Endothelial cell of umbilical vein (primary cell): ENCODE measurements around the gene SSBP3. TPM values are rescaled to one million over a fixed set of nuclear protein-coding genes. Genes with fewer than 3 reads are reported as not detected.

ENCODE experiments used
- BruUV-seq: library from RNA; stranded (reverse); fragments of 400-500 nt; replicated peaks from 2 replicates; lab custom pipeline; 2021; lab: Mats Ljungman, UMichigan
- CTCF ChIA-PET: fragments of 300-600, 350-600 bp; sonication (Branson Sonifier 250); formaldehyde crosslinking; loops from one replicate; lab custom pipeline; 2021; ENCODE audit warnings: antibody characterized with exemption, inconsistent platforms; lab: Charles Lee
- POLR2A ChIA-PET: fragments of 300-600, 350-600 bp; sonication (Branson Sonifier 250); formaldehyde crosslinking; loops from one replicate; lab custom pipeline; 2021; ENCODE audit warnings: antibody characterized with exemption, inconsistent platforms; lab: Charles Lee
- DNase-seq: peaks from one replicate; pipeline ENCODE4 v3.0.0-alpha.2; 2011; ENCODE audit warnings: low read depth, low spot score
- FAIRE-seq: peaks from 2 replicates; lab custom pipeline; 2011; peaks lifted over from hg19 to GRCh38; lab: Jason Lieb, UNC
- H2AFZ ChIP-seq: 2 replicates; pipeline ENCODE4 v1.6.0; 2012; ENCODE audit warnings: low read depth, low read length, control low read depth, inconsistent platforms
- H3K27ac ChIP-seq: 2 replicates; pipeline ENCODE4 v1.5.1; 2011; ENCODE audit warnings: low read depth, mild to moderate bottlenecking, control low read depth, low read length, moderate library complexity; ENCODE audit not compliant: insufficient read depth
- H3K27me3 ChIP-seq, 2 experiments: 2 replicates each; pipeline versions ENCODE4 v1.6.0 to v1.6.1; 2011; ENCODE audit warnings: low read length in 2 of 2, mixed read lengths in 1 of 2; ENCODE audit not compliant: control insufficient read depth in 2 of 2, insufficient read depth in 2 of 2
- H3K36me3 ChIP-seq, 2 experiments: 2 replicates in 1 of 2; 3 replicates in 1 of 2; pipeline ENCODE4 v1.5.1; 2011; ENCODE audit warnings: low read length in 2 of 2, mild to moderate bottlenecking in 1 of 2, moderate library complexity in 1 of 2; ENCODE audit not compliant: control insufficient read depth in 2 of 2, insufficient read depth in 2 of 2; ENCODE audit errors: extremely low read depth in 1 of 2
- H3K4me1 ChIP-seq: 3 replicates; pipeline ENCODE4 v1.5.1; 2011; ENCODE audit warnings: mild to moderate bottlenecking, low read length; ENCODE audit not compliant: control insufficient read depth, insufficient read depth; ENCODE audit errors: extremely low read depth
- H3K4me2 ChIP-seq: 2 replicates; pipeline ENCODE4 v1.6.1; 2011; ENCODE audit warnings: low read length, control low read depth, mixed read lengths; ENCODE audit not compliant: insufficient read depth
- H3K4me3 ChIP-seq, 3 experiments: fragments of 200-600 bp in 1 of 3; sonication (generic), shearing (Covaris generic) in 1 of 3; replicated peaks in 1 of 3; 2 replicates each; pipeline ENCODE4 v1.5.1; 2011 to 2016; ENCODE audit warnings: control low read depth in 3 of 3, low read length in 3 of 3, mild to moderate bottlenecking in 2 of 3, inconsistent platforms in 1 of 3, low read depth in 1 of 3, moderate library complexity in 1 of 3; ENCODE audit not compliant: insufficient read depth in 1 of 3
- H3K79me2 ChIP-seq: 2 replicates; pipeline ENCODE4 v1.6.0; 2012; ENCODE audit warnings: low read length, inconsistent platforms; ENCODE audit not compliant: control insufficient read depth, insufficient read depth
- H3K9ac ChIP-seq: replicated peaks from 2 replicates; pipeline ENCODE3; 2011; ENCODE audit warnings: low read length, control low read depth; ENCODE audit not compliant: insufficient read depth; ENCODE audit errors: extremely low read depth
- H3K9me1 ChIP-seq: replicated peaks from 3 replicates; pipeline ENCODE4 v1.6.0; 2011; ENCODE audit warnings: mild to moderate bottlenecking, low read length; ENCODE audit not compliant: control insufficient read depth, insufficient read depth; ENCODE audit errors: extremely low read depth
- H3K9me3 ChIP-seq: replicated peaks from 2 replicates; pipeline ENCODE4 v1.5.1; 2012; ENCODE audit warnings: low read length, inconsistent platforms; ENCODE audit not compliant: control insufficient read depth, insufficient read depth
- H4K20me1 ChIP-seq: replicated peaks from 2 replicates; pipeline ENCODE3; 2011; ENCODE audit warnings: mild to moderate bottlenecking, low read length; ENCODE audit not compliant: control insufficient read depth, insufficient read depth; ENCODE audit errors: extremely low read depth
- CTCF ChIP-seq, 2 donors: IDR thresholded peaks; 1 replicate in 1 of 2; 2 replicates in 1 of 2; pipeline ENCODE4 v1.5.1; 2011; ENCODE audit warnings: low read length in 2 of 2, mild to moderate bottlenecking in 2 of 2, moderate library complexity in 2 of 2, control low read depth in 1 of 2, inconsistent platforms in 1 of 2, low read depth in 1 of 2; ENCODE audit not compliant: insufficient read depth in 1 of 2; ENCODE audit errors: extremely low read depth in 1 of 2
- EZH2 ChIP-seq: IDR thresholded peaks from 2 replicates; pipeline ENCODE4 v1.6.1; 2012; ENCODE audit warnings: borderline replicate concordance, low read depth, mild to moderate bottlenecking, moderate library complexity, low read length, inconsistent platforms; ENCODE audit not compliant: severe bottlenecking
- FOS ChIP-seq: IDR thresholded peaks from 2 replicates; pipeline ENCODE4 v1.6.1; 2011; ENCODE audit warnings: mild to moderate bottlenecking, low read length, moderate library complexity, borderline replicate concordance; ENCODE audit not compliant: insufficient read depth
- GATA2 ChIP-seq: IDR thresholded peaks from 2 replicates; pipeline ENCODE4 v1.7.0; 2011; ENCODE audit warnings: low read depth, mild to moderate bottlenecking, moderate library complexity, mixed read lengths, low read length; ENCODE audit not compliant: insufficient read length, insufficient read depth
- JUN ChIP-seq: IDR thresholded peaks from 2 replicates; pipeline ENCODE4 v1.6.1; 2011; ENCODE audit warnings: borderline replicate concordance, low read depth; ENCODE audit not compliant: insufficient read length, insufficient read depth
- MAX ChIP-seq: IDR thresholded peaks from 2 replicates; pipeline ENCODE4 v1.6.1; 2011; ENCODE audit not compliant: insufficient read depth, insufficient read length
- MYC ChIP-seq: IDR thresholded peaks from one replicate; pipeline ENCODE4 v1.6.1; 2011; ENCODE audit warnings: mild to moderate bottlenecking, low read depth, low read length
- POLR2A ChIP-seq: IDR thresholded peaks from 2 replicates; pipeline ENCODE4 v1.6.1; 2012; ENCODE audit warnings: low read depth, mild to moderate bottlenecking, control low read depth, low read length
- POLR2AphosphoS5 ChIP-seq: IDR thresholded peaks from 2 replicates; pipeline ENCODE4 v1.6.1; 2012; ENCODE audit warnings: low read depth, mild to moderate bottlenecking, control low read depth, low read length, moderate library complexity; ENCODE audit not compliant: insufficient read depth
- dilution Hi-C: fragments of 300-500 bp; cut with MboI; formaldehyde crosslinking; loops from one replicate; pipeline ENCODE4 v1.15.0; 2019; ENCODE audit warnings: low sequenced_read_pairs; ENCODE audit not compliant: extremely low pct_ligation_motif_present
- intact Hi-C: fragments of 100-400 bp; cut with micrococcal nuclease; formaldehyde crosslinking; loops from one replicate; pipeline ENCODE4 v1.10.0; 2022
- polyA plus RNA-seq, 4 experiments: library from polyadenylated mRNA; depleted of rRNA in 3 of 4; stranded (reverse) in 3 of 4; unstranded in 1 of 4; fragments of >200 nt; gene quantifications; 2 replicates each; pipeline versions ENCODE4 v1.2.1 to v1.2.3, GENCODE V29; 2011 to 2012; ENCODE audit warnings: missing spikeins in 1 of 4
- total RNA-seq: library from RNA; stranded (reverse); gene quantifications from 2 replicates; pipeline ENCODE4 v1.2.3, GENCODE V29; 2021

Gene SSBP3
- total and polyA plus RNA-seq, 2 donors (not counting 3 experiments of a cell fraction or from before 2014, with no cell fraction given) = 44.9 to 59.4 TPM

- Histone ChIP-seq H3K9ac (no peak overlapping the region), H3K4me2 (no peak overlapping the region), H3K4me3 (no peak overlapping the region), H3K36me3 (peaks cover 4% of the 10 kb centered on the region in 2 experiments), H3K9me1 (no peaks in the 10 kb centered on the region), H4K20me1 (no peaks in the 10 kb centered on the region), H2AFZ (no peak overlapping the region), H3K4me1 (no peaks in the 10 kb centered on the region), H3K27ac (no peak overlapping the region), H3K79me2 (peaks cover 59% of the 10 kb centered on the region), H3K27me3 (no peaks in the 10 kb centered on the region), H3K9me3 (no peaks in the 10 kb centered on the region)
- intact Hi-C loops = no loop called here
- DNase-seq (no peak), FAIRE-seq (no peak)
- dilution Hi-C loops = no loop called here
- no peak for TF ChIP-seq EZH2
- TF ChIP-seq FOS = no peak
- TF ChIP-seq POLR2A = no peak
- TF ChIP-seq GATA2 = no peak
- ChIA-PET POLR2A (no interaction called here), CTCF (no interaction called here)
- no TSS peak for BruUV-seq
These were observed 27.9 kb downstream of the SSBP3 start for GRCh38 chr1:54378157-54378873.

GRCh38 chr1:54377040-54377691 is 29.0 kb downstream of the SSBP3 start:
- BruUV-seq = no TSS peak
- Histone ChIP-seq H3K9me1 (no peaks in the 10 kb centered on the region), H3K9me3 (no peaks in the 10 kb centered on the region), H3K27me3 (no peaks in the 10 kb centered on the region), H3K4me1 (no peaks in the 10 kb centered on the region), H4K20me1 (no peaks in the 10 kb centered on the region), H3K4me2 (no peak overlapping the region), H3K27ac (no peak overlapping the region), H3K9ac (no peak overlapping the region), H3K79me2 (peaks cover 64% of the 10 kb centered on the region), H2AFZ (no peak overlapping the region), H3K4me3 (no peak overlapping the region), H3K36me3 (peaks cover 4% of the 10 kb centered on the region in 2 experiments)
- DNase-seq (no peak), FAIRE-seq (no peak)
- intact Hi-C loops (no loop called here), dilution Hi-C loops (no loop called here)
- no peak for TF ChIP-seq MAX
- no peak for TF ChIP-seq FOS
- no peak for TF ChIP-seq MYC
- no peak for TF ChIP-seq POLR2A
- TF ChIP-seq JUN = no peak
- TF ChIP-seq CTCF (IDR thresholded peaks at IDR 0.05; ENCODE audit: extremely low read depth in 1 of 2, insufficient read depth in 1 of 2, low read depth in 1 of 2, low read length in 2 of 2) = no peak
- no peak for TF ChIP-seq POLR2AphosphoS5
- TF ChIP-seq GATA2 = no peak
- TF ChIP-seq EZH2 = no peak
- ChIA-PET POLR2A (no interaction called here), CTCF (no interaction called here)
